Stimulated activated memory B cell treated with anti-CD40 and anti-IgM and Interleukin-4, amounts not matched to agents 10 μg/mL and 1 μg/mL and 100 μg/mL, for 72 hours (primary cell): Measurements from ENCODE around the gene BPNT1.
A peak's percentile ranks its signal among the peaks of the same experiment; 100 is the strongest.
"Not testable (repeated sequence)": the region's sequence is repeated elsewhere in the genome, so short reads cannot be mapped to it uniquely, and the experiment has no call there.

ENCODE experiments used
- ATAC-seq: fragments of 150-1000 bp; cut with Tn5 transposase; 2 replicates; pipeline ENCODE4 v1.10.0; 2021
- H3K27ac Mint-ChIP-seq: one replicate; pipeline ENCODE4 v1.8.0; 2022; ENCODE audit warnings: mild to moderate bottlenecking, mixed read lengths
- H3K27me3 Mint-ChIP-seq: one replicate; pipeline ENCODE4 v1.8.0; 2022; ENCODE audit warnings: mixed read lengths
- H3K36me3 Mint-ChIP-seq: one replicate; pipeline ENCODE4 v1.8.0; 2022; ENCODE audit warnings: mixed read lengths
- H3K4me1 Mint-ChIP-seq: one replicate; pipeline ENCODE4 v1.8.0; 2022; ENCODE audit warnings: mixed read lengths
- H3K4me3 Mint-ChIP-seq: one replicate; pipeline ENCODE4 v1.8.0; 2022; ENCODE audit warnings: mild to moderate bottlenecking, moderate library complexity, mixed read lengths
- H3K9me3 Mint-ChIP-seq: one replicate; pipeline ENCODE4 v1.8.0; 2022; ENCODE audit warnings: mixed read lengths

The BPNT1 gene, protein sequence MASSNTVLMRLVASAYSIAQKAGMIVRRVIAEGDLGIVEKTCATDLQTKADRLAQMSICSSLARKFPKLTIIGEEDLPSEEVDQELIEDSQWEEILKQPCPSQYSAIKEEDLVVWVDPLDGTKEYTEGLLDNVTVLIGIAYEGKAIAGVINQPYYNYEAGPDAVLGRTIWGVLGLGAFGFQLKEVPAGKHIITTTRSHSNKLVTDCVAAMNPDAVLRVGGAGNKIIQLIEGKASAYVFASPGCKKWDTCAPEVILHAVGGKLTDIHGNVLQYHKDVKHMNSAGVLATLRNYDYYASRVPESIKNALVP

DNA sequence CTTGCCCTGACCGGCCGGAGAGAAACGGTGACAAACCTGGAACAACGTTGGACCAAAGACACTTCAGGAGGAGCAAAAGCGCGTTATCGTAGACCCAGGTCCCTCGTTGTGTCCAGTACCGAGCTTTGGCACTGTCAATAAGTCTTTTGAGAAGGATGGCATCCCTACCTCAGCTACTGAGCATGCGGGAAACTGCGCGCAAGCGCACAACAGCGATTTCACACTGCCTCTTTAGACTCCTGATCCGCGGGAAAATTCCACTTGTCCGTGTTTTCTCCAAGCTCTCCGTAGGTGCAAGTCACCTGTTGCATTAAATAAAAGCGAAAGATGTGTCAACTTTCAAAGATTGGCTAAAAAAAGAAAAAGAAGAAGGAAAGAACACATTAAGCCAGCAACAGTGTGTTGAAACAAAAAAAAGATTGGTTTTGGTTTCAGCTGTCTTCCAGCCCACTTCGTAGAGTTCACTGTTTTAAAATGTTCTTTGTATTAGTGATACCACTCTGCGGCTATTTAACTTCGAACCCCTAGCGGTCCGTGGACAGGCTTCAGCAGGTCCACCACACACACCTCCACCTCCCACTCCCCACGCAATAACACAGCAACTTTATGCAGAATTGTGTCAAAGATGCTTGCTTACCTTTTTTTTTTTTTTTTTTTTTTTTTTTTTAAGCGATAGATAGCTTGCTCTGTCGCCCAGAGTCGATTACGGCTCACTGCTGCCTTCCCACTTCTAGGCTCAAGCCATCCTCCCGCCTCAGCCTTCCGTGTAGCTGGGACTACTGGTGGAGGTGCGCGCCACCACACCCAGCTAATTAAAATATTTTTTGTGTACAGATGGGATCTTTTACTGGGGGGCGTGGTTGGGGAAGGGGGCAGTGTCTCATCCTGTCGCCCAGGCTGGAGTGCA is at the start of gene BPNT1:
TSS of gene BPNT1 (minus strand) at position 139 of the 907 bp plus-strand sequence. CDS start 9,942 bp downstream, outside the sequence.
- no peaks in the 10 kb centered on the region for H3K36me3 Mint-ChIP-seq
- peaks cover 18% of the 10 kb centered on the region for H3K4me1 Mint-ChIP-seq
- H3K4me3 Mint-ChIP-seq = peak within 1 kb of the TSS; percentile 90
- H3K27me3 Mint-ChIP-seq = no peaks in the 10 kb centered on the region
- peak within 1 kb of the TSS; percentile 80 for H3K27ac Mint-ChIP-seq
- H3K9me3 Mint-ChIP-seq = no peaks in the 10 kb centered on the region
- peak; percentile 88 for ATAC-seq

DNA sequence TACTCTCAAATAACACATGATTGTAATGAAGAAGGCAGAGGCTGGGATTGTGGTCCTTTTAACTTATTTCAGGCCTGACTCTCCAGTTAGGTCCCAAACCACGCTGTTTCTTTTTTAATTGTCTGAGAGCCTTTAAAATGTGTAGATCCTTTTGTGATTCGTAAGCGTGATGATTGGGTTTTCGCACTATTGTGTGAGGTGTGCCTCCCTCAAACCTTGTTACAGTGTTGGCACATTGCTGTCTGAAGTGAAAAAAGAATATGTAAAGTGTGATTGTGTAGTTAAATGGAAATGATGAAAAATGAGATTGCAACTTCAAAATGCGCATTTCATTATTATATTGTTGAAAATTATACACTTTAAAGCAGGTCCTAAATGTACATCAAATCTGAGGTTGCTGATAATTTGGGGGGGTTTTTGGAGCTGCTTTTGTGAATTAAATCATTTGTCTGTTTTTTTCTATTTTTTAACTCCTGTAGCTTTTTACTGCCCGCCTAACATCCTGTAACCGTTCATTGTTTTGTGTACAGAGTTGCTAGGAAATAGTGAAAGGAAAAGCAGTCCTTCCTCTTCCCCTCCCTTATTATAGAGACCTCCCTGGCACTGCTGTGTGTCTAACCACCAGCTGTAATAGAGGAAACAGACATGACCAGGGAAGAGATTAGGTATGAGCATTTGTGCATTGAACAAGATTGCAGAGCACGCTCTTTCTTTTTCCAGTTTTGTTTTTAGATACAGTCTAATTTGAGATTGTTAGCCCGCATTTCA is 47.6 kb upstream of the BPNT1 start:
- no peak for ATAC-seq
- Mint-ChIP-seq H3K4me3 (no peak overlapping the region), H3K27ac (no peak overlapping the region), H3K9me3 (no peaks in the 10 kb centered on the region), H3K27me3 (no peaks in the 10 kb centered on the region), H3K4me1 (peaks cover 4% of the 10 kb centered on the region), H3K36me3 (peaks cover 56% of the 10 kb centered on the region)

DNA sequence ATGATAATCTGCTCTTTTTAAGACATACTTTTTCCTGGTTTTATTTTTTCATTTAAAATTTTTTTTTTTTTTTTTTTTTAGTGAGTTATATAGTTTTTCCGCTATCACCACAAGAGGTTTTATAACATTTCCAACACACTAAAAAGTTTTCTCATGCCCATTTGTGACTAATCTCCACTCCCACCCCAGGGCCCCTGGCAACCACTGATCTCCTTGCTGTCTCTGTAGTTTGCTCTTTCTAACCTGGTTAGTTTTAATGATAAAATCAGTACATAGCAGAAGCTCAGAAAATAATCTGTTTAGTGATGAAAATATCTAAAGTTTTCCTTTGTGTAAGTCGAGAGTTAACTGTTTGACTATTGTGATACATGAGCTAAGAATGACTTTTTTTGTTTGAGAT is 46.2 kb upstream of the BPNT1 start:
- Mint-ChIP-seq H3K36me3 (peaks cover 47% of the 10 kb centered on the region), H3K9me3 (no peaks in the 10 kb centered on the region), H3K27ac (no peak overlapping the region), H3K4me3 (no peak overlapping the region), H3K4me1 (peaks cover 4% of the 10 kb centered on the region), H3K27me3 (no peaks in the 10 kb centered on the region)
- ATAC-seq = no peak

DNA sequence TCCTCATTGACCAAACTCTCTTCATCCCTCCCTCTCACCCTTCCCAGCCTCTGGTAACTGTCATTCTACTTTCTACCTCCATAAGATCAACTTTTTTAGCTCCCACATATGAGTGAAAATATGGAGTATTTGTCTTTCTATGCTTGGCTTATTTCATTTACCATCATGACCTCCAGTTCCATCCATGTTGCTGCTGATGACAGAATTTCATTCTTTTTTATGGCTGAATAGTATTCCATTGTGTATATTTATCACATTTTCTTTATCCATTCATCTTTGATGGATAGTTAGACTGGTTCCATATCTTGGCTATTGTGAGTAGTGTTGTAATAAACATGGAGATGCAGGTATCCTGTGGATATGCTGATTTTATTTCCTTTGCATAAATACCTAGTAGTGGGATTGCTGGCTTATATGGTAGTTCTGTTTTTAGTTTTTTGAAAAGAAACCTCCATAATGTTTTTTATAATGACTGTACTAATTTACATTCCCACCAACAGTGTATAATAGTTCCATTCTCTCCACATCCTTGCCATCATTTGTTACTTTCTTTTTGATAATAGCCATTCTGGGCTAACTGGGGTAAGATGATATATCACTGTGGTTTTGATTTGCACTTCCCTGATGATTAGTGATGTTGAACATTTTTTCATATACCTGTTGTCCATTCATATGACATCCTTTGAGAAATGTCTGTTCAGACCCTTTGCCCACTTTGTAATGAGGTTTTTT is 40.1 kb upstream of the BPNT1 start:
- H3K36me3 Mint-ChIP-seq = peaks cover 68% of the 10 kb centered on the region
- no peak overlapping the region for H3K4me3 Mint-ChIP-seq
- peaks cover 4% of the 10 kb centered on the region for H3K9me3 Mint-ChIP-seq
- H3K4me1 Mint-ChIP-seq = peaks cover 13% of the 10 kb centered on the region
- no peak overlapping the region for H3K27ac Mint-ChIP-seq
- H3K27me3 Mint-ChIP-seq = no peaks in the 10 kb centered on the region
- ATAC-seq = no peak

DNA sequence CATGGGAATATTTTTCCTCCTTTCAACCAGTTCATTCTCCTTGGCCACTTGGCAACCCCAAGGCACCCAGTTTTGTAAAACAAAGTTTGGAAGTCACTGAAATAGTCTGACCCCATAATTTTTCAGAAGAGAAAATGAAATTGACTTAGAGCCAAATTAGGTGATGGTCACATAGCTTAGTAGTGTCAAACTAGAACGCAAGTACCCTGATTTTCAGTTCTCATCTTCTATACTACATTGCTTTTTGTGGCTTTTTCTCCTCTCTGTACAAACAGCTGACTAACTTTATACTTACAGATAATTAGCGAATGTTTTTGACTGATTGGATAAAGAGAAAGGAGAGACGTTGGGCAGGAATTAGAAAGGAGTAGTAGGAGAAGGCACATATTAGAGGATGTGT is 37.5 kb upstream of the BPNT1 start:
- Mint-ChIP-seq H3K4me1 (peaks cover 16% of the 10 kb centered on the region), H3K4me3 (no peak overlapping the region), H3K27ac (no peak overlapping the region), H3K9me3 (peaks cover 4% of the 10 kb centered on the region), H3K27me3 (no peaks in the 10 kb centered on the region), H3K36me3 (peaks cover 56% of the 10 kb centered on the region)
- ATAC-seq = no peak

DNA sequence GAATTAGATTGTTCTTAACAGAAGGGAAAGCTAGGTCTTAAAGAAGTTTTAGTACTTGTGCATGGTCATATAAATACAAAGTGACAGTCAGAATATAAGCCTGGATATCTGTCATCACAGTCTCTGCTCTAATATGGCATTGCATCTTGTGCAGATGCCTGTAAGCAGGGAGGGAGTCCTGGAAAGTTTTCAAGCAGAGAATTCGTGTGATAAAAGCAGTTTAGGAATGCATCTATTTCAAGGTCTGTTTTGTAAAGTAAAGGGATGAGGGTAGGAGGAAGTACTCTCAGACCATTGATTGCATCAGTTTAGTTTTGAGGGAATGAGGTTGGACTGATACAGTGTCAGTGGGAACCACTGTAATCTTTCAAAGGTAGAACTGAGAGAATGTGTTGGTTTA is 35.0 kb upstream of the BPNT1 start:
- Mint-ChIP-seq H3K36me3 (peaks cover 43% of the 10 kb centered on the region), H3K4me3 (no peak overlapping the region), H3K4me1 (peaks cover 12% of the 10 kb centered on the region), H3K9me3 (peaks cover 4% of the 10 kb centered on the region), H3K27ac (no peak overlapping the region), H3K27me3 (no peaks in the 10 kb centered on the region)
- ATAC-seq = no peak

DNA sequence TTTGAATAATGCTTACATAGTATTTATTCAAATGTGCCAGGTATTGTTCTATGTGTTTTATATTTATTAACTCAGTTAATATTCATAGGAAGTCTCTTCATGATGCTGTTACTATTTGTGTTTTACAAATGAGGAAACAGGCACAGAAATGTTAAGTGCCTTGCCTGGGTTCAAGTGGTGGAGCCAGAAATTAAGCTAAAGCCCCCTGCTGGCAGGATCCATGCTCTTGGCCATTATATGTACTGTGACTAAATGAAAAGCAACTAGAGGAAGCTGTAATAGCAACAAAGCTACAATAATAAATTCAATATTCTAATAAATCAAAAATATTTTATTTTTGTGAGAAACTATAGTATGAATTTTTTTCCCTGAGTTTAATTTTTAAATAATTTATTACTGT is 34.3 kb upstream of the BPNT1 start:
- ATAC-seq = no peak
- H3K27ac Mint-ChIP-seq = no peak overlapping the region

DNA sequence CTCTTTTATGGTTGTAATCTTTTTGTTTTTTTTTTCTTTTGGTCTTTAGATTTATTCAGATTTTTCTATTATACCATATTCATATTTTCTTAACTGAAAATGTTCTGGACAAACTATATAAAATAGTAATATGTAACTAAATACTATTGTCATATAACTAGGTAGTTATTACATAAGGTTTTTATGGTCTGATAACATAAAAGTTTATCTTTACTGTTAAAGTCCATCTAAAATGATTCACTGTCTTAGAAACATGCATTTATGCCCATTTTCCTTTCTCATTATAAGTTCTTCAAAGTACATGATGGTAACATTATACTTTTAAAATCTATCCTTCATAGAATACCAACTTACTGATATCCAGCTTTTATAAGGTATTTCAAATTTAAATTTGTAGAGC is 33.5 kb upstream of the BPNT1 start:
- Mint-ChIP-seq H3K27me3 (no peaks in the 10 kb centered on the region), H3K36me3 (peaks cover 29% of the 10 kb centered on the region), H3K4me1 (peaks cover 12% of the 10 kb centered on the region), H3K9me3 (no peaks in the 10 kb centered on the region), H3K27ac (no peak overlapping the region), H3K4me3 (no peak overlapping the region)
- no peak for ATAC-seq

More for the DNA sequence above, 34.3 kb upstream of the BPNT1 start:
- H3K9me3 Mint-ChIP-seq = no peaks in the 10 kb centered on the region
- no peak overlapping the region for H3K4me3 Mint-ChIP-seq
- H3K36me3 Mint-ChIP-seq = peaks cover 37% of the 10 kb centered on the region
- H3K27me3 Mint-ChIP-seq = no peaks in the 10 kb centered on the region
- H3K4me1 Mint-ChIP-seq = peaks cover 12% of the 10 kb centered on the region

DNA sequence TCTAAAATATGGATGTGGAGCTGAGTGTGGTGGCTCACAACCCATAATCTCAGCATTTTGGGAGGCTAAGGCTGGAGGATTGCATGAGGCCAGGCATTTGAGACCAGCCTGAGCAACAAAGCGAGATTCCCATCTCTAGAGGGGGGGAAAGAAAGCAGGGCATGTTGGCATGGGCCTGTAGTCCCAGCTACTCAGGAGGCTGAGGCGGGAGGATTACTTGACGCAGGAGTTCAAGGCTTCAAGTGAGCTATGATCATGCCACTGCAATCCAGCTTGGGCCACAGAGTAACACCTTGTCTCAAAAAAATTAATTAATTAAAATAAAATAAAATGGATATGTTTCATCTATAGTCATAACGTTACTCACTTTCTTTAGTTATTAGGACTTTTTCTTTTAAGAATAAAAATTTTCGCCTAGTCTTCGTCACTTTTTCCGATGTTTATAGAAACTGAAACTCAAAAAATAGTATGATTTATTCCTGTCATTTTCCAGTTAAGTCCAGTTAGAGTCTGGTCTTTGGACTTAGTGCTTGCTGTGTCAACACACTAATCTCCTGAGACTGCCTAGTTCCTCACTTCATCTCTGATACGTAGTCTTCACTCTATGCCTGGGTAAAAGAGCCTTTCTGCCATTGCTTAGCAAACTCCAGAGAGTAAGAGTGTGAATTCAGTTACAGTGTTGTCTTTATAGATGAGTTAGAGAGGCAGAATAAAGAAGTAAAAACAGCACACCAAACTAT is 32.4 kb upstream of the BPNT1 start:
- H3K4me3 Mint-ChIP-seq = no peak overlapping the region
- no peaks in the 10 kb centered on the region for H3K27me3 Mint-ChIP-seq
- no peak overlapping the region for H3K27ac Mint-ChIP-seq
- no peak for ATAC-seq
- H3K36me3 Mint-ChIP-seq = peaks cover 23% of the 10 kb centered on the region
- peaks cover 12% of the 10 kb centered on the region for H3K4me1 Mint-ChIP-seq
- H3K9me3 Mint-ChIP-seq = no peaks in the 10 kb centered on the region

DNA sequence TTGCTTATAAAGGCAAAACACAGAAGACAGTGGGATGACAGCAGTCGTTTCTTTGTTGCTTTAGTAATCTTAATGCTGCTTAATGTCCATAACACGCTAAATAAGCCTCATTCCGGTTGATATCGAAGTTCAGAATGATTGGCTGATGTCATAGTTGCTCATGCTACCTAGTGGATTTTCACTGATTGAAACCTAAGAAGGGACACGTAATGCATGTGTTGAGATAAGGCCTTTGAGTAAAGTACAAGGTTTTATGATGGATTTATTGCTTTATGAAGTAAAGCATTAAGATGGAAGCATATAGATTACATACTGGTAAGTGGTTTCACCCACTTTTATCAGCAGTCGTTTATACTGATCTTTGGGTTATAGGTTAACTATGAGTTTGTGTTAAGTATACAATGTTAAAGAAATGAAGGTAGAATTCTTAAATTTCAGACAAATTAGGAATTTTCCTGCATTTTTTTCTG is 29.5 kb upstream of the BPNT1 start:
- no peaks in the 10 kb centered on the region for H3K27me3 Mint-ChIP-seq
- no peak overlapping the region for H3K27ac Mint-ChIP-seq
- H3K4me1 Mint-ChIP-seq = peaks cover 6% of the 10 kb centered on the region
- H3K36me3 Mint-ChIP-seq = peaks cover 18% of the 10 kb centered on the region
- H3K4me3 Mint-ChIP-seq = no peak overlapping the region
- no peaks in the 10 kb centered on the region for H3K9me3 Mint-ChIP-seq
- ATAC-seq = no peak

DNA sequence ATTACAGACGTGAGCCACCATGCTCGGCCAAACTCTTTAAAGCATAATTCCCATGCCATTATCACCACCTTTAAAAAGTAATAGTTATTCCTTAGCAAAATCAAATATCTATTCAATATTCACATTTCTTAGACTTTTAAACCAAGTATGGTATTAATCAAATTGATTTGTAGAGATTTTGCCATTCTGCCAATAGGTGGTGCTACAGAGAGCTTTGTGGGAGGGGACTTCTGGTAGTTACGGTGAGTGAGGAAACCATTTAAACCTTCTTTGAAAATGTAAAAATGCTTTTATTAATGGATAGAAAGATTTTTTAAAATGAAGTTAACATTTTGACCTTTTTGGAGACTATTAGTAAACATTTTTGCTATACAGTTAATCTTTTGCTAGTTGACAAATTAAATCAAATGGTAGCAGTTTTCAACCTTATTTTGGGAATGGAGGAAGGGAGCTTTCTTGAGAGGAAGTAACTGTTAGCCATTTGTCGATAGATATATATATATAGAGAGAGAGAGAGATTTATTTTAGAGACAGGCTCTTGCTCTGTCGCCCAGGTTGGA is 23.6 kb upstream of the BPNT1 start:
- H3K4me1 Mint-ChIP-seq = peaks cover 7% of the 10 kb centered on the region
- H3K27ac Mint-ChIP-seq = peak overlapping the region; percentile 48
- no peak for ATAC-seq
- H3K4me3 Mint-ChIP-seq = no peak overlapping the region
- H3K9me3 Mint-ChIP-seq = no peaks in the 10 kb centered on the region
- no peaks in the 10 kb centered on the region for H3K27me3 Mint-ChIP-seq
- H3K36me3 Mint-ChIP-seq = peaks cover 23% of the 10 kb centered on the region

DNA sequence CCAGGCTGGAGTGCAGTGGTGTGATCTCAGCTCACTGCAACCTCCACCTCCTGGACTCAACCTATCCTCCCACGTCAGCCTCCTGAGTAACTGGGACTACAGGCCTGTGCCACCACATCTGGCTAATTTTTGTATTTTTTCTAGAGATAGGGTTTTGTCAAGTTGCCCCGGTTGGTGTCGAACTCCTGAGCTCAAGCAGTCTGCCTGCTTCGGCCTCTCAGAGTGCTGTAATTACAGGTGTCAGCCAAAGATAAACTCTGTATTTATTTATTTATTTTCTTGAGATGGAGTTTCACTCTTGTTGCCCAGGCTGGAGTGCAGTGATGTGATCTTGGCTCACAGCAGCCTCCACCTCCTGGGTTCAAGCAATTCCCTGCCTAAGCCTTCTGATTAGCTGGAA is 23.0 kb upstream of the BPNT1 start:
- H3K36me3 Mint-ChIP-seq = peaks cover 27% of the 10 kb centered on the region
- ATAC-seq, H3K4me1 Mint-ChIP-seq, H3K4me3 Mint-ChIP-seq, H3K27ac Mint-ChIP-seq, H3K27me3 Mint-ChIP-seq, H3K9me3 Mint-ChIP-seq: not testable (repeated sequence)

DNA sequence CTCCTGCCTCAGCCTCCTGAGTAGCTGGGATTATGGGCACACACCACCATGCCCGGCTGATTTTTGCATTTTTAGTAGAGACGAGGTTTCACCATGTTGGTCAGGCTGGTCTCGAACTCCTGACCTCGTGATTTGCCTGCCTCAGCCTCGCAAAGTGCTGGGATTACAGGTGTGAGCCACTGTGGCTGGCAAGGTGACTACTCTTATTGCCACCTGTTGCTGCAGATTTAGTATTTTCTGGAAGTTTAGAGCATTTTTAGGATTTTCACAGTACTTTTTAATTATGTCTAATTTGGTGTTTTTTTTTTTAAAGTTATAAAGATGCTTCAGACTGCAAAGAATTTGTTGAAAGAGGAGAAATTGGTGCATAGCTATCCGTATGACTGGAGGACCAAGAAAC is 20.9 kb upstream of the BPNT1 start:
- H3K27me3 Mint-ChIP-seq, ATAC-seq, H3K4me3 Mint-ChIP-seq, H3K9me3 Mint-ChIP-seq, H3K27ac Mint-ChIP-seq, H3K4me1 Mint-ChIP-seq: not testable (repeated sequence)
- H3K36me3 Mint-ChIP-seq = peaks cover 35% of the 10 kb centered on the region

DNA sequence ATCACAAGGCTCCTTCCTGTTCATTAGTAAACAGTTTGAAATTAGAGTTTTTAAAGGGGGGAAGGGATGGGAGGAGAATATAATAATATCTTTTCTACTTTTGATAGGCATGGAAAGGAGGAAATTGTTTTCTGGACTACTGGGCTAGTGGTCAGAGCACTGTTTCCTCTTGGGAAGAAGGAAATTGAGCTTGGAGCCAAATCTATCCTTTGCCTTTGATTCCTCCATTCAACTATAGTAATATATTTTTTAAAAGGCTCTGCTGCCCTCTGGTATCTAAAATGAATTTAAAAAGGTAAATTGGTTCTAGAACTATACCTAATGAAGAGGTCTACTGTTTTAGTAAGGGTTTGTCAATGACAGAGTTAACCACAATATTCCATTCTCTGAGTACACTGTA is 10.2 kb upstream of the BPNT1 start:
- H3K36me3 Mint-ChIP-seq = peaks cover 17% of the 10 kb centered on the region
- no peaks in the 10 kb centered on the region for H3K27me3 Mint-ChIP-seq
- H3K4me1 Mint-ChIP-seq = peaks cover 17% of the 10 kb centered on the region
- no peak overlapping the region for H3K4me3 Mint-ChIP-seq
- no peak overlapping the region for H3K27ac Mint-ChIP-seq
- no peak for ATAC-seq
- no peaks in the 10 kb centered on the region for H3K9me3 Mint-ChIP-seq
